ENCODE data around the gene THBS3. TPM values are rescaled to one million over a fixed set of nuclear protein-coding genes. Genes with fewer than 3 reads are reported as not detected.
"Not testable (repeated sequence)": the region's sequence is repeated elsewhere in the genome, so short reads cannot be mapped to it uniquely, and the experiment has no call there.

The THBS3 gene
- total and polyA plus RNA-seq, 2 experiments from 2014 or later = 19.8 to 39.9 TPM

DNA sequence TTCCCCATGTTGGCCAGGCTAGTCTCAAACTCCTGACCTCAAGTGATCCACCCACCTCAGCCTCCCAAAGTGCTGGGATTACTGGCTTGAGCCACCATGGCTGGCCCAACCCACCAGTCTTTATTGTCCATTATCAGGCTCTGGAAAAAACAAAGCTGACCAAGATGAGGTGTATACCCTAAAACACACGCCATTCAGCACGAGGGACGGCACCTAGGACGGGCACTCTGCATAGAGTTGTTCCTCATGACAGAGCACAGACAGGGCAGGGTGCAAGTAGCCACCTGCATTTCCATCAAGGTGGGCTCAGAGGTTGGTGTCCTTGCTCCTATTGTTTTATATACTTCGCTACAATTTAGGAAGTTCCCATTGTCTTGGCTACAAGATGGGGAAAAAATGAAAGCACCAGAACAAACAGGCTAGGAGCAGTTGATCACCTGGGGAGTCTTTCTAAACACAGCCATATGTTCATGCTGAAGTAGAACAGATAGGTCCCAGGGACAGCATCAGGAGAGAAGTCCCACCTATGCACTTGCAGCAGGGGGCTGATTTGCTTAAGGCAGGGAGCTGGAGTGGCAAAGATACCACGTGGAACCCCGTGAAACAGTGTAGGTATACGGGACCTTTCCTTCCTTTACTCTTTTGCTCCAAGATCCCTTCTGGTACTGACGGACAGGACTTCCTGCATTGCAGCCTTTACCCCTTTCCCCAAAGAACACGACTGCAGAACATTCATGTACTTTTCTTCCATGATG lies 39.1 kb downstream of the THBS3 start:
- Histone ChIP-seq H3K27ac (no peak overlapping the region), H3K9me2 (replicated peaks; ENCODE audit: insufficient read depth) (no peaks in the 10 kb centered on the region), H3K36me3 (replicated peaks; ENCODE audit: insufficient read depth, low read depth) (no peaks in the 10 kb centered on the region), H3K9me3 (ENCODE audit: low read depth) (no peaks in the 10 kb centered on the region), H3K4me2 (no peak overlapping the region), H4K20me1 (ENCODE audit: insufficient read depth, poor library complexity, severe bottlenecking) (no peaks in the 10 kb centered on the region), H3K27me3 (peaks cover under 1% of the 10 kb centered on the region), H3K79me2 (peaks cover 22% of the 10 kb centered on the region), H3K4me3 (no peak overlapping the region), H3K4me1 (ENCODE audit: insufficient read depth) (peaks cover 14% of the 10 kb centered on the region), H2AFZ (no peak overlapping the region)
- DNase-seq (ENCODE audit: low spot score) = no peak
- no peak for TF ChIP-seq EZH2phosphoT487 (IDR thresholded peaks at IDR 0.05; ENCODE audit: low read depth, severe bottlenecking, unreplicated experiment)
- TF ChIP-seq EZH2 (IDR thresholded peaks at IDR 0.05; ENCODE audit: borderline replicate concordance) = no peak
- TF ChIP-seq, protein P1, sequence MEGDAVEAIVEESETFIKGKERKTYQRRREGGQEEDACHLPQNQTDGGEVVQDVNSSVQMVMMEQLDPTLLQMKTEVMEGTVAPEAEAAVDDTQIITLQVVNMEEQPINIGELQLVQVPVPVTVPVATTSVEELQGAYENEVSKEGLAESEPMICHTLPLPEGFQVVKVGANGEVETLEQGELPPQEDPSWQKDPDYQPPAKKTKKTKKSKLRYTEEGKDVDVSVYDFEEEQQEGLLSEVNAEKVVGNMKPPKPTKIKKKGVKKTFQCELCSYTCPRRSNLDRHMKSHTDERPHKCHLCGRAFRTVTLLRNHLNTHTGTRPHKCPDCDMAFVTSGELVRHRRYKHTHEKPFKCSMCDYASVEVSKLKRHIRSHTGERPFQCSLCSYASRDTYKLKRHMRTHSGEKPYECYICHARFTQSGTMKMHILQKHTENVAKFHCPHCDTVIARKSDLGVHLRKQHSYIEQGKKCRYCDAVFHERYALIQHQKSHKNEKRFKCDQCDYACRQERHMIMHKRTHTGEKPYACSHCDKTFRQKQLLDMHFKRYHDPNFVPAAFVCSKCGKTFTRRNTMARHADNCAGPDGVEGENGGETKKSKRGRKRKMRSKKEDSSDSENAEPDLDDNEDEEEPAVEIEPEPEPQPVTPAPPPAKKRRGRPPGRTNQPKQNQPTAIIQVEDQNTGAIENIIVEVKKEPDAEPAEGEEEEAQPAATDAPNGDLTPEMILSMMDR (IDR thresholded peaks at IDR 0.05; ENCODE audit: poor library complexity) = no peak
- WGBS (ENCODE audit: low lambda C conversion rate, missing lambda C conversion rate) = 91% methylated on average over 10 of the region's 10 CpGs

DNA sequence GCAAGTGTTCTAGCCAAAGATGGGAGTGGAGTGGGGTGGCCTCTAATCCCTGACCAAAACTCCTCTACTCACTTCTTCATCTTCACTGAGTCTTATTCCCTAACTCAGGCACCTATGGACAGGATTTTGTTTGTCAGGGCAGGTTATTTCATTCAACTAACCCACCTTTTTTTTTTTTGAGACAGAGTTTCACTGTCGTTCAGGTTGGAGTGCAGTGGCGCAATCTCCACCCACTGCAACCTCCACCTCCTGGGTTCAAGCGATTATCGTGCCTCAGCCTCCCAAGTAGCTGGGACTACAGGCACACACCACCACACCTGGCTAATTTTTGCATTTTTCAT lies 39.6 kb downstream of the THBS3 start:
- not testable (repeated sequence) for H4K20me1 ChIP-seq (ENCODE audit: insufficient read depth, poor library complexity, severe bottlenecking); H3K27me3 ChIP-seq; H3K27ac ChIP-seq; H3K4me1 ChIP-seq (ENCODE audit: insufficient read depth); H3K36me3 ChIP-seq (replicated peaks; ENCODE audit: insufficient read depth, low read depth); H3K4me3 ChIP-seq; DNase-seq (ENCODE audit: low spot score); H3K9me3 ChIP-seq (ENCODE audit: low read depth); H2AFZ ChIP-seq; H3K9me2 ChIP-seq (replicated peaks; ENCODE audit: insufficient read depth)
- WGBS (ENCODE audit: low lambda C conversion rate, missing lambda C conversion rate) = 74% methylated on average over 4 of the region's 4 CpGs
- Histone ChIP-seq H3K79me2 (peaks cover 22% of the 10 kb centered on the region), H3K4me2 (peak overlapping the region; percentile 70)

DNA sequence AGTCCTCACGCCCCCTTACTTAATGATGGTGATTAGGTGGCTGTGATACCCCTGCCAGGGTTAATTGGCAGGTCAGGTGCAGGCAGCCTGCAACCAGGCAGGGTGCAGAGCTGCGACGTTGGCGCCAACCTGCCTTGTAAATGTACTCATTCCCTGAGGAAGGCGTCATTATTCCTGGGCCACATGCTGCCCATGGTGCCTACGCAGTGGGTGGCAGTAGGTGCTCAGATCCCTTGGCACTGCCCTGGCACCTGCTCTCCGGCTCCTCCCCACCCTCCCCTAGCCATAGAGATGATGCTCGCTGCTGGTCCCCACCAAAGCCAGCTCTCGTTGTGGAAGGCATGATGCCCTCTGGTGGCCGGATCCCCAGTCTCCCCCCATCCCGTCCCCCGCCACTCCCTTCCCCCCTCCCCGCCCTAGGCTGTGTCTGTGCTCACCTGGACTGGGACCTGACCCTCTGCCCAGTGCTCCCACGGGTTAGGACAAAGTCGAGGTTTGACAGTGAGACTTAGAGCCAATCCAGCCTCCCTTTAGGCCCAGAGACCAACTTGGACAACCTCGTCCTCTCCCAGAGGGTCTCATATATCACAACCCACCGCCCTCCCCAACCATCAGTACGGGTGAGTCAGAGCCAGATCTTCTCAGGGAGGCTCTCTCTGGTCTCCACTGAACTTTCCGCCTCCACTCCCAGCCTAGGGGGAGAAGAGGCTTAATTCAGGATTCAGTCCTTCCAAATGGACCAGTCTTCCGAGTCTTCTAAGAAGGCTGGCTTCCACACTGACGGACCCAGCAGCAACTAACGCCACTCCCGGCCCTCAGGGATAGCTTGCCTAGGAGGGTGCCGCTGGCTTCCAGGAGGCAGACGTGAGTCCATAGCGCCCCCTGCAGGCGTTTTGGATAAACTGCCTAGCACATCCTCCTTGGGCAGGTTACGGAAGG lies 40.3 kb downstream of the THBS3 start:
- H3K4me3 ChIP-seq = no peak overlapping the region
- peak overlapping the region; percentile 70 for H3K4me2 ChIP-seq
- WGBS (ENCODE audit: low lambda C conversion rate, missing lambda C conversion rate) = 12% methylated on average over 26 of the region's 28 CpGs
- peak; percentile 94 for DNase-seq (ENCODE audit: low spot score)
- no peaks in the 10 kb centered on the region for H3K9me3 ChIP-seq (ENCODE audit: low read depth)
- H2AFZ ChIP-seq = peak overlapping the region; percentile 29
- H3K27ac ChIP-seq = peak overlapping the region; percentile 27
- peaks cover 9% of the 10 kb centered on the region for H3K4me1 ChIP-seq (ENCODE audit: insufficient read depth)
- no peaks in the 10 kb centered on the region for H4K20me1 ChIP-seq (ENCODE audit: insufficient read depth, poor library complexity, severe bottlenecking)
- no peaks in the 10 kb centered on the region for H3K27me3 ChIP-seq
- TF ChIP-seq, protein P1 (IDR thresholded peaks at IDR 0.05; ENCODE audit: poor library complexity) = peak; percentile 94
- TF ChIP-seq EZH2 (IDR thresholded peaks at IDR 0.05; ENCODE audit: borderline replicate concordance) = no peak
- no peak for TF ChIP-seq EZH2phosphoT487 (IDR thresholded peaks at IDR 0.05; ENCODE audit: low read depth, severe bottlenecking, unreplicated experiment)
- no peaks in the 10 kb centered on the region for H3K36me3 ChIP-seq (replicated peaks; ENCODE audit: insufficient read depth, low read depth)
- H3K9me2 ChIP-seq (replicated peaks; ENCODE audit: insufficient read depth) = no peaks in the 10 kb centered on the region
- peaks cover 21% of the 10 kb centered on the region for H3K79me2 ChIP-seq
